Hematopoietic multipotent progenitor cell treated with erythropoietin and hydrocortisone succinate and interleukin-3 and kit ligand, for 17 days (in vitro differentiated cells): ENCODE data around the gene CD300LG.
"Not testable (repeated sequence)": the region's sequence is repeated elsewhere in the genome, so short reads cannot be mapped to it uniquely, and the experiment has no call there.

Experiments
- DNase-seq: peaks from one replicate; pipeline ENCODE4 v3.0.0-alpha.2; 2015; ENCODE audit warnings: low spot score

Gene CD300LG

DNA sequence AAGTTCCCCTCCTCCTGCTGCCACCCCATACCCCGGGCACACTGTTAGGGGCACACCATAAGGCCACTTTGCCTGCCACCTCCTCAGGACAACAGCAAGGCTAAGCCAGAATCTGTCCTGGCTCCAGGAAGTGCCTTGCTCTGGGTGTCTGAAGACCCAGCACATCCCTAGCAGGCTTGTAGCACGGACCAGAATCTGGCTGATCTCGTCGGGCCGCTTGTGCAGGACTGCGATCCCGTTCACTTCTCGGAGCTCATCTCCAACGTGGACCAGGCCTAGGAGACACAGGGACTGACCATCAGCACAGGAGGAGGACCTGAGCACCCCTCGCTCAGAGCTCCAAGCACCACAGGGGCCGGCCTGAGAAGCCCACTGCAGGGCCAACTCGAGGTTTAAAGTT, 21.4 kb upstream of the CD300LG start:
- DNase-seq: no peak

DNA sequence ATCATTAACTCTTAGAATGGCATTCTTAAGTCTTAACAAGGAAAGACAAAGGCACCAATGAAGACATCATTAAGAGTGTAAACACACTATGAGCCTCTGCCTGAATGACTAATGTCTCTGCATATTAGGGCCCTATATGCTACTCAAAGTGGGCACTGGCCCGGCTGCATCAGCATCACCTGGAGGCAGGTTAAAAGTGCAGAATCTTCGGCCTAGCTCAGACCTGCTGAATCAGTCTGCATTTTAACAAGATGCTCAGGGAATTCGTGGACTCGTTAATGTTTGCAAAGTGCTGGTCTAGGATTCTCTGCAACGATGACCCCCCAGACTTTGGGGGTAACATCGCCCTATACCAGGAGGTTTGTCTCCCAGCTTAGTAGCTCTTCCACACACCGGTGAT, 20.8 kb upstream of the CD300LG start:
- no peak for DNase-seq

DNA sequence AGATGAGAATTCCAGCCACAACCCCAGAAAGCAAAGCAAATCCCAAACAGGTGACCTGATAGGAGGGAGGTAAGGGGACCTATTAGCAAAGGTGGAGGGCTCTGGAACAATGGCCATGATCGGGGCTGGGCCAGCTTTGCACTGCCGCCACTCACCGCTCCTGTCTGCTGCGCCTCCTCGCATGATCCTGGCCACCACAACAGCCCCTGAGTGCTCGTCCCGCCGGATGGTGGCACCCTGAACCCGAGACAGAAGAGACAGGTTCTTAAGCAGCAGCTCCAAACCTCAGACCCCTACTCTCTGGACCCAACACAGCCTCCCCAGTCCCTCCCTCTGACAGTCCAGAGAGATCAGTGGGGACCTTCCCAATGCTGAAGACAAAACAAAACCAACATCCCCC, 19.4 kb upstream of the CD300LG start:
- no peak for DNase-seq

DNA sequence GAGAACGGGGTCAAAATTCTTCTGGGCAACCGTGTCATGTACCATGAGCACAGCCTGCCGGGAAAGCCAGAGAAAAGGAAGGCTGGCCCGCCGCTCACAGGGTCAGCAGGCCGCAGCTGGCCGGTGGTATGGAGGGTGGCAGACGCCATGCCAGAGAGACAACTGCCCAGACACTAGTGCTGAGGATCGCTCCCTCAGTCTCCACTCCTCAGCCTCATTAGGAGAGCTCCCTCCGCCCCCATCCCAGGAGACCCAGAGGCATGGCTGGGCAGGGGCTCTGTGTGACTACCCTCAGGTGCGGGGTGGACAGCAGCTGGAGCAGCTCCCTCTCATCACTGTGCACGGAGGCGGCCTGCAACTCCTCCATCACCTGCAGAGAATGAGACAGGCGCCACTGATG, 17.2 kb upstream of the CD300LG start:
- no peak for DNase-seq

DNA sequence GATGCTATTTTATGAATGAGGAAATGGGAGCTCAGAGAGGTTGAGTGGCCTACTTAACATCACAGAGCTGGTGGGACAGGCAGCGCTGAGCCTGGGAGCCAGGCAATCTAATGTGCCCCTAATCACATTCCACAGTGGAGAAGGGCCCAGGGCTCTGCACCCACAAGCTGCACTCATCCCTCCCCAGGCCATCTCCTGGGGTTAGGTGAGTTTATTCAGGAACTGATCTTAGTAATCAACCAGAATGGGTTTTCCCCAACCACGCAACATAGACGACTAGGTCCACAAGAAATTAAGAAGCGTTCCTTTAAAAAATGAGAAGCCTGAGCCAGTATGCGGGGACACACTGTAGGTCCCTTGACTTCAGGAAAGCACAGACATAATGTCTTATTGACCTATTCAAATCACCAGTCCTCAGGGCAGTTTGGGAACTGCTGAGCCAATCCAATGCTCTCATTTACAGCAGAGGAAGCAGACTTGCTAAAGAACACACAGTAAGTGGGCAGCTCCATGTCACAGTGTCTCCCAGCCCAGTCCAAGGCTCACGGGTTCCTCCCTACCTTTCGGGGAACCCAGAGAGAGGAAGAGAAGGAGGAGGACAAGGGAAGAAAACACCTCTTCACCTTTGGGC, 16.4 kb upstream of the CD300LG start:
- no peak for DNase-seq

- DNase-seq: no peak
These were observed 15.3 kb upstream of the CD300LG start for GRCh38 chr17:43831633-43832032.

DNA sequence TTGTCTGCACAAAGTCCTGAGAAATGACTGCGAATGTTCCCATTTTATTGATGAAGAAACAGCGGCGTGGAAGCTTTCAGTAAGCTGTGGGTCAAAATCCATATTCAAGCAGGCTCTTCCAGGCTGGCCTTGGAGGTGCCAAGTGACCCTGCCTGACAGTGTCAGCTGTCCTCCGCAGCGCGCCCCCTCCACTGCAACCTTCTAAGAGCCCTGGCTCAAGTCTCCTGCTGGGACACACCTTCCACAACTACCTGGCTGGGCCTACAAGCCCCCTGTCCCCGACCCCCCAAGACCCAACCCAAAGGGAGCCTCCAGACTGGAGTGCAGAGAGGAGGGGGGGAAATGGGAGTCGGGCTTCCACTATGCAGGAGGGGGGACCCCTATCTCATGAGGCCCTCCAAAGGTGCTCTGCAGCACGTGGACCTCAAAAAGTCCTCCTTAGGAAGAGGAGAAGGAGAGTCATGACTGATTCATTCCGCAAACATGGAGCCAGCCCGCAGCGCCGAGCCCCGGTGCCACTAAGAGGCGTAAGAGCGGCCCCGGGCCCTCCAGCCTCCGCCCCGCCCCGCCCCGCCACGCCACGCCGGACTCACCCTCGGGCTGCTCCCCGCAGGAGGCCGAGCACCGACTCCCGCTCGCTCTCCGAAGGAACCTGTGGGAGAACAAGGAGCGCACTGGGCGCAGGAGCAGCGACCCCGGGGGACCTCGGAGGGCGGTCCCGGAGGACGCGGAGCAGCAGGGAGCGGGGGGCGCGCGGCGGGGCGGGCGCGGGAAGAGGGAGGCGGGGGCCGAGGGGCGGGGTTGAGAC, 14.6 kb upstream of the CD300LG start:
- no peak for DNase-seq

DNA sequence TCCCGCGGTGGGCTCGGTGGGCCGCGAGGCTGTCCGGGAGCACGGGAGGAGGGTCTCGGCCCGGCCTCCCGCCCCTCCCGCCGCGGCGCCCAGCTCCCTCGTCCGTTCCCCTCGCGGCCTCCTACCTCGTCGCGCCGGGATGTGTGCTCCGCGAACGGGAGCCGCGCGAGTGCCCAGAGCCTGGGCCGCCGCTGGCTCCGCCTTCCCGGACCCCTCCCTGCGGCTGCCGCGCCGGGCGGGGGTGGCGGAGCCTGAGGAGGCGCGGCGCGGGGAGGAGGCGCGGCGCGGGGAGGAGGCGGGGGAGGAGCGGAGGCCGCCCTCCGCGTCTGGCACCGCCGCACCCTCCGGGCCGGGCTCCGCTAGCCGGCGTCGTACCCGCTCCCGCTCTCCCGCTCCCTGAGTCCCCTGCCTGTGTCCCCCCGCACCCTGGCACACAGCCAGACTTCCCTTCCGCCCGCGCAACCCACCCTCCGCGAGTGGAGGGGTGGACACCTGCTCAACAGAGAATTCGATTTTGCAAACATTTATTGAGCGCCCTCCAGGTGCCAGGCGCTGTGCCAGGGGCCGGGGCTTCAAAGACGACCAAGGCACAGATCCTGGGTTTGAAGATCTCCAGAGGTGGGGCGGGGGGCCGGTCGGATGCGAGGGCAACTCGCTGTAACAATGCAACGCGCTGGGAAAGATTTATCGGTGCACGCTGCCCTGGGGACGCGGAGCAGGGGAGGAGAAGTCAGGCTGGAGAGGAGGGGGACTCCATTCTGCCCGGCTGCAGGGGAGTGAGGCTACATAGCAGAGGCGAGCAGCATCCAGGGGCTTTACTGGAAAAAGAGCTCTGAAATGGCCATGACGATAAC, 13.8 kb upstream of the CD300LG start, which contains the start of gene MPP3:
Gene MPP3, minus strand, starts transcription at position 171 of the 854 bp plus-strand sequence. CDS start 1,240 bp downstream, outside the sequence.
- no peak for DNase-seq

- DNase-seq: no peak
These were observed 12.9 kb upstream of the CD300LG start for GRCh38 chr17:43834106-43834505.

DNA sequence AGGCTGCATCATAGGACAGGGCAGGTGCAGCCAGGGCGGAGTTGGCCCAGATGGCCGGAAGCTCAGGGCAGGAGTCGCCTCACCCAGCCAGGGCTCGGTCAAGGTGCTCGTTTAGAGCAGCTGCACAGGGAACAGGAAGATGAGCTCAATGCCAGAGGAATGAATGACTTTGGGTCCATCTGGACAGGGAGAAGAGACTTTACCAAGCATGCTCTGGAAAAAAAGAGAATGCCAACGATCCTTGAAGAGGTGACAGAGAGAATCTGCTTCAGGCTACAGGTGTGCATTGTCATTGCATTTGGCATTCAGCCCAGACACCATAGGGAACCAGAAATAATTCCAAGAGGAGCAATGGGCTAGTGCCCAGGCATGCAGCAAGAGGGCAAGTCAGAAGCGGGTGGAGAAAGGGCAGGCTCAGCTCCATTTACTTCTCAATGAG, 7.3 kb upstream of the CD300LG start:
- DNase-seq: no peak

DNA sequence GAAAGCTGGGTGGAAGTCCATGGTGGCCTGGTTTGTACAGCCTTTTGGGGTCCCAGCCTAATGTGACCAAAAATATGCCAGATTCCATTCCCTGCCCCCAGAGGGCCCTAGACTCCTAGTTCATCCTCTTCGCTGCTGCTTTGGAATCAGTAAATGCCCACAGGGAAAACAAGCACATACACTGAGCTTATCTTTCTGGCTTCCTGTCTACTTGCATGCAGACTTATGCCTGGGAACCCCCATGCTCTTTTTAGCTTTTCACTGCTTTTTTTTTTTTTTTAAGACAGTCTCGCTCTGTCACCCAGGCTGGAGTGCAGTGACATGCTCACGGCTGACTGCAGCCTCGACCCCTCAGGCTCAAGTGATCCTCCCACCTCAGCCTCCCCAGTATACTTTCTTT, 6.2 kb upstream of the CD300LG start:
- DNase-seq: no peak

DNA sequence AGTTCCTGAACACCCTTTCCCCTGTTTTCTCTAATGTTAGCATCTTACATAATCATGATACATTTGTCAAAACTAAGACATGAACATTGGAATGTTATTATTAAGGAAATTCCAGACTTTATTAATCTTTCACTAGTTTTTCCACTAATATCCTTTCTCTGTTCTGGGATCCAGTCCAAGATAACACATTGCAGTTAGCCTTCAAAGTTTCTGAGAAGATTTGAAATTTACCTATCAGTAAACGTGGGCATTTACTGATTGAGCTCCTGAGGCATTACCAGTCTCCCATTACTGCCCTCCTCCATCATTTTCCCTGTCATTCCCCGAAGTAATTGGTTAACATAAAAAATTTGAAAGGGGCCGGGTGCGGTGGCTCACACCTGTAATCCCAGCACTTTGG, 5.7 kb upstream of the CD300LG start:
- no peak for DNase-seq

- not testable (repeated sequence) for DNase-seq
These were observed 4.6 kb upstream of the CD300LG start for GRCh38 chr17:43842091-43842974.

DNA sequence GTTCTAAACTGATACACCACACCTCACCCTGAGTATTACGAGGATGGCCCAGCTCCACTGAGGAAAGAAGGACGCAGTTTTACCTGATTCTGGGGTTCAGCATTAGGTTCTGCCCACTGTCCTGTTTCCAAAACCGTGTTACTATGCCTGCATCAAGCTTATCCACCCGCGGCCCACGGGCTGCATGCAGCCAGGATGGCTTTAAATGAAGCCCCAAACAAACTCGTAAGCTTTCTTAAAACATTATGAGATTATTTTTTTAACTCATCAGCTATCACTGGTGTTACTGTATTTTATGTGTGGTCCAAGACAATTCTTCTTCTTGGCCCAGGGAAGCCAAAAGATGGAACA, 4.0 kb upstream of the CD300LG start:
- no peak for DNase-seq

GRCh38 chr17:43844241-43844640, 2.7 kb upstream of the CD300LG start:
- DNase-seq: no peak

GRCh38 chr17:43845766-43846165, 1.2 kb upstream of the CD300LG start:
- DNase-seq: no peak

DNA sequence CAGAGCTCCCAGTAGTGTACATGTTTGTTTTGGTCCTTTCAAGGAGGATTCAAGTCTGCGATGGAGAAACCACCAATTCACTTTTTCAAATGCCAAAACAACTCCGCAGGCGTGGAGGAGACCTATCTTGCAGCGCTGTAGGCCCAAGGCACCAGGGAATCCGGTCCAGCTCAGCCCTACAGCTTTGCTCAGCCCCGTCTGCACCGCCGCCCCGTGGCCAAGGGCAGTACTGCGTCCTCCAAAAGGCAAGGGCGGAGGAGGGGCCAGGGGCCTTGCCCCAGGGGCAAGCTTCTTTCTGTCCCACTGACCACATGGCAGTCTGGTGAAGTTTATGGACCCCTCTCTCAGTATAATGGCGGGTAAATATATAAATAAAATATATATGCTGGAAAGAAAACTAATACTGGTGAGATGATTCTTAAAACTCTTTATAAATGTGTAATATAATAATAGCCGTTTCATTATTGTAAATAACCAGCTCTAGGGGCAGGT, 709 bp upstream of the CD300LG start:
- peak; percentile 17 for DNase-seq

- DNase-seq: no peak
These were observed 1.6 kb downstream of the CD300LG start for GRCh38 chr17:43848601-43849000.

DNA sequence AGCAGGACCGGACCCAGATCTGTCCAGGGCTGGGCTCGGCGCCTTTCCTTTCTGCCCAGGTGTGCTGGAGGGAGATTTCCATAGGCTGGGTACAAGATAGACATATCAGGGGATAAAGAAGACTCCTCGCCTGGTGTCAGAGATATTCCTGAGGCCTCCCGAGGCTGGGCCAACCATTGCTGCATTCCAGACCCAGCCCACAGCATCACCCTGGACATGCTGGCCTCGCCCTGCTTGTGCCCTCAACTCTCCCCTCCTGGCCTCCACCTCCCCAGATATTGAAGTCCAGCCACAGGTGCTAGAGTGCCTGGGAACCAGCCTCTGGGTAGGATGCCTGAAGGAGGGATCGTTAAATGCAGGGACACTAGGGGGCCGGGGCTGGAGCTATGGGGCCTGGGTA, 2.1 kb downstream of the CD300LG start:
- DNase-seq: no peak

DNA sequence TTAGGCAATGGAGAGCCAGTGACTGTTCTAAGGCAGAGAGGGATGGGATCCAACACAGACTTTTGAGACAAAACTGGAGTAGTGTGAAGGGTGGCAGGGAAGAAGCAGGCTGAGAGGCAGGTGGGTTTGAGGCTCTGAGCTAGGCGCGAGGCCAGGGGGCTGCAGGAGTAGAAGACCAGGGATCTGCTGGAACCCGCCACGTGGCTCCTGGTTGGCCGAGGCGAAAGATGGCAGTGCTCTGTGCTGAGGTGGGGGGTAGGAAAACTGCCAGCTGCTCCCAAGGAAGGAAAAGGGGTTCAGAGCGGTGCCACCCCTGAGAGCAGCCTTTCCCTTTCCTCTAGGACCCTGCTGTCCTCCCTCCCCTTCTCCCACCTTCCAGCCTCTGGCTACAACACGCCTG, 5.6 kb downstream of the CD300LG start:
- DNase-seq: no peak

- no peak for DNase-seq
These were observed 6.6 kb downstream of the CD300LG start for GRCh38 chr17:43853546-43853945.

DNA sequence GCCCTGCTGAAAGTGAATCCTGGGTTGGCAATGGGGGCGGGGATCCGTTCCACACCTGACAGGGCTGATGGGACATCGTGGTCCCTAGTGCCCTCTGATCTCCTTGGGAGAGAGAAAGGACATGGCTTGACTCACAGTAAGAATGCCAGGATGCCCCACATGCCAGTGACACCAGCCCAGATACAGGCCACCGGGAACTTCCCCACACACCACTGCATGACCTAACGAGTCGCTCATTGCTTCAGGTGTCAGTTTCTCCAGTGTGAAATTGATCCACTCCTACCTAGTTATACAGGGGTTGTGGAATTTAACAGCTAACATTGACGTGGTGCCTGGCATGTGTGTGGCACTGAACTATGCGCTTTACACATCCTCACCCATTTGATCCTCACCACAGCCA, 7.5 kb downstream of the CD300LG start:
- DNase-seq: no peak
